Activated CD4-positive, alpha-beta memory T cell treated with anti-CD3 and anti-CD28 coated beads, Interleukin-2, amount 10 ng/mL, durations not matched to agents 7 days and 5 days (primary cell): Measurements from ENCODE around the gene PBLD. TPM values are rescaled to one million over a fixed set of nuclear protein-coding genes. Genes with fewer than 3 reads are reported as not detected.
A peak's percentile ranks its signal among the peaks of the same experiment; 100 is the strongest.

Source experiments
- CTCF ChIA-PET: fragments of 350-600 bp; sonication (Branson Sonifier 250); formaldehyde crosslinking; loops from one replicate; lab custom pipeline; 2021; ENCODE audit warnings: antibody characterized with exemption, inconsistent platforms; lab: Charles Lee
- POLR2A ChIA-PET: fragments of 350-600 bp; sonication (Branson Sonifier 250); formaldehyde crosslinking; loops from one replicate; lab custom pipeline; 2021; ENCODE audit warnings: antibody characterized with exemption; lab: Charles Lee
- DNase-seq: peaks from one replicate; pipeline ENCODE4 v3.0.0-alpha.2; 2020
- H3K27ac Mint-ChIP-seq: one replicate; pipeline ENCODE4 v1.8.0; 2021; ENCODE audit warnings: mild to moderate bottlenecking, mixed read lengths
- H3K27me3 Mint-ChIP-seq: one replicate; pipeline ENCODE4 v1.8.0; 2021; ENCODE audit warnings: mixed read lengths
- H3K36me3 Mint-ChIP-seq: one replicate; pipeline ENCODE4 v1.8.0; 2021; ENCODE audit warnings: low read depth, mixed read lengths
- H3K4me1 Mint-ChIP-seq: one replicate; pipeline ENCODE4 v1.8.0; 2021; ENCODE audit warnings: mixed read lengths
- H3K4me3 Mint-ChIP-seq: one replicate; pipeline ENCODE4 v1.8.0; 2021; ENCODE audit warnings: mild to moderate bottlenecking, mixed read lengths
- H3K9me3 Mint-ChIP-seq: one replicate; pipeline ENCODE4 v1.8.0; 2021; ENCODE audit warnings: mixed read lengths
- total RNA-seq, 2 experiments: library from RNA; stranded (reverse); gene quantifications; one replicate each; pipeline ENCODE4 v1.2.3, GENCODE V29; 2021

The PBLD gene
- total RNA-seq, 2 experiments from 2014 or later, result 1.4 to 2.1 TPM

GRCh38 chr10:68342909-68343516 lies 10.3 kb upstream of the PBLD start:
- ChIA-PET CTCF (no interaction called here), POLR2A (interaction anchor here (2.6 to 3.2 kb wide), 2 partner anchors 11 kb away, joined by 10 to 25 read pairs; partner anchors contain the start of genes HNRNPH3 and PBLD)
- Mint-ChIP-seq H3K36me3 (peaks cover 78% of the 10 kb centered on the region), H3K27ac (no peak overlapping the region), H3K4me3 (no peak overlapping the region), H3K4me1 (peaks cover 22% of the 10 kb centered on the region), H3K27me3 (no peaks in the 10 kb centered on the region), H3K9me3 (no peaks in the 10 kb centered on the region)
- DNase-seq, result no peak

GRCh38 chr10:68340358-68341080 lies 7.8 kb upstream of the PBLD start:
- ChIA-PET CTCF (interaction anchor here (2.6 kb wide), 1 partner anchor 7 kb away, joined by 20 read pairs; no protein-coding TSS in a partner anchor), POLR2A (interaction anchor here (3.2 kb wide), 1 partner anchor 8 kb away, joined by 25 read pairs; the partner anchor contains the start of genes HNRNPH3 and PBLD)
- no peaks in the 10 kb centered on the region for H3K27me3 Mint-ChIP-seq
- no peak overlapping the region for H3K27ac Mint-ChIP-seq
- no peak for DNase-seq
- peaks cover 82% of the 10 kb centered on the region for H3K36me3 Mint-ChIP-seq
- no peak overlapping the region for H3K4me3 Mint-ChIP-seq
- H3K9me3 Mint-ChIP-seq, result no peaks in the 10 kb centered on the region
- H3K4me1 Mint-ChIP-seq, result peaks cover 33% of the 10 kb centered on the region

- peaks cover 83% of the 10 kb centered on the region for H3K36me3 Mint-ChIP-seq
- H3K27me3 Mint-ChIP-seq, result no peaks in the 10 kb centered on the region
- POLR2A ChIA-PET, result no interaction called here
- CTCF ChIA-PET, result interaction anchor here (5.9 kb wide), 1 partner anchor 11 kb away, joined by 34 read pairs; no protein-coding TSS in a partner anchor
- peaks cover 42% of the 10 kb centered on the region for H3K4me1 Mint-ChIP-seq
- no peak for DNase-seq
- peak overlapping the region; percentile 47 for H3K4me3 Mint-ChIP-seq
- no peaks in the 10 kb centered on the region for H3K9me3 Mint-ChIP-seq
- peak overlapping the region; percentile 33 for H3K27ac Mint-ChIP-seq
These were observed 4.1 kb upstream of the PBLD start for GRCh38 chr10:68336754-68337351.

- CTCF ChIA-PET, result interaction anchor here (5.9 kb wide), 1 partner anchor 13 kb away, joined by 34 read pairs; no protein-coding TSS in a partner anchor
- Mint-ChIP-seq H3K27me3 (no peaks in the 10 kb centered on the region), H3K4me3 (peak overlapping the region; percentile 100), H3K36me3 (peaks cover 68% of the 10 kb centered on the region), H3K9me3 (no peaks in the 10 kb centered on the region), H3K27ac (peak overlapping the region; percentile 100), H3K4me1 (peaks cover 52% of the 10 kb centered on the region)
- POLR2A ChIA-PET, result interaction anchor here (0.8 to 5.2 kb wide), 4 partner anchors 10 to 449 kb away, joined by 3 to 55 read pairs (median 9); partner anchors contain the start of genes RUFY2 and SIRT1
- DNase-seq, result no peak
These were observed 2.1 kb upstream of the PBLD start for GRCh38 chr10:68334672-68335467.

GRCh38 chr10:68333440-68334431 lies 1.0 kb upstream of the PBLD start:
- Mint-ChIP-seq H3K27me3 (no peaks in the 10 kb centered on the region), H3K4me1 (peaks cover 55% of the 10 kb centered on the region), H3K36me3 (peaks cover 57% of the 10 kb centered on the region), H3K4me3 (peak overlapping the region; percentile 100), H3K9me3 (no peaks in the 10 kb centered on the region), H3K27ac (peak overlapping the region; percentile 100)
- no peak for DNase-seq
- POLR2A ChIA-PET, result interaction anchor here (0.8 to 5.2 kb wide), 16 partner anchors 8 to 757 kb away, joined by 3 to 55 read pairs (median 8); partner anchors contain the start of genes DNA2, RUFY2 and SIRT1
- CTCF ChIA-PET, result interaction anchor here (0.7 to 5.9 kb wide), 7 partner anchors 14 to 562 kb away, joined by 3 to 34 read pairs (median 3); partner anchors contain the start of gene RUFY2

- ChIA-PET CTCF (interaction anchor here (0.6 to 5.9 kb wide), 7 partner anchors 15 to 478 kb away, joined by 3 to 34 read pairs (median 3); partner anchors contain the start of gene RUFY2), POLR2A (interaction anchor here (1.1 to 5.2 kb wide), 21 partner anchors 8 to 758 kb away, joined by 3 to 55 read pairs (median 8); partner anchors contain the start of genes DNA2, HERC4, RUFY2 and SIRT1)
- H3K4me3 Mint-ChIP-seq, result peak overlapping the region; percentile 100
- H3K27me3 Mint-ChIP-seq, result no peaks in the 10 kb centered on the region
- H3K4me1 Mint-ChIP-seq, result peaks cover 56% of the 10 kb centered on the region
- no peak for DNase-seq
- no peaks in the 10 kb centered on the region for H3K9me3 Mint-ChIP-seq
- peak overlapping the region; percentile 100 for H3K27ac Mint-ChIP-seq
- peaks cover 53% of the 10 kb centered on the region for H3K36me3 Mint-ChIP-seq
These were observed 299 bp upstream of the PBLD start for GRCh38 chr10:68333058-68333395.

GRCh38 chr10:68331455-68332258 lies 1.1 kb downstream of the PBLD start, which contains the start of gene HNRNPH3:
TSS of gene HNRNPH3 (plus strand) at chr10:68332064. CDS start at chr10:68337222, 5,158 bp downstream.
- H3K4me1 Mint-ChIP-seq, result peaks cover 45% of the 10 kb centered on the region
- H3K27ac Mint-ChIP-seq, result peak within 1 kb of the TSS; percentile 100
- peaks cover 40% of the 10 kb centered on the region for H3K36me3 Mint-ChIP-seq
- peak within 1 kb of the TSS; percentile 100 for H3K4me3 Mint-ChIP-seq
- H3K27me3 Mint-ChIP-seq, result no peaks in the 10 kb centered on the region
- ChIA-PET POLR2A (interaction anchor here (0.8 to 5.2 kb wide), 31 partner anchors 10 to 720 kb away, joined by 3 to 55 read pairs (median 6); partner anchors contain the start of genes CCAR1, DDX21, DNA2 and HERC4), CTCF (interaction anchor here (0.6 to 5.9 kb wide), 5 partner anchors 16 to 219 kb away, joined by 3 to 34 read pairs (median 3); no protein-coding TSS in a partner anchor)
- DNase-seq, result peak; percentile 99
- H3K9me3 Mint-ChIP-seq, result no peaks in the 10 kb centered on the region

- peaks cover 35% of the 10 kb centered on the region for H3K36me3 Mint-ChIP-seq
These were observed 1.8 kb downstream of the PBLD start for GRCh38 chr10:68330852-68331454.

GRCh38 chr10:68329506-68329861 lies 3.2 kb downstream of the PBLD start:
- Mint-ChIP-seq H3K27me3 (no peaks in the 10 kb centered on the region), H3K4me3 (no peak overlapping the region), H3K36me3 (peaks cover 26% of the 10 kb centered on the region), H3K9me3 (no peaks in the 10 kb centered on the region), H3K27ac (no peak overlapping the region), H3K4me1 (peaks cover 27% of the 10 kb centered on the region)
- ChIA-PET POLR2A (interaction anchor here (1.4 to 5.2 kb wide), 2 partner anchors 8 to 444 kb away, joined by 6 to 27 read pairs; no protein-coding TSS in a partner anchor), CTCF (interaction anchor here (1.0 kb wide), 1 partner anchor 19 kb away, joined by 4 read pairs; no protein-coding TSS in a partner anchor)
- DNase-seq, result no peak

More at GRCh38 chr10:68330852-68331454, 1.8 kb downstream of the PBLD start:
- ChIA-PET POLR2A (interaction anchor here (0.8 to 5.2 kb wide), 25 partner anchors 9 to 719 kb away, joined by 3 to 27 read pairs (median 6); partner anchors contain the start of genes CCAR1, DDX21, DNA2 and HERC4), CTCF (interaction anchor here (1.1 to 5.9 kb wide), 2 partner anchors 13 to 17 kb away, joined by 3 to 34 read pairs; no protein-coding TSS in a partner anchor)
- peak; percentile 17 for DNase-seq
- Mint-ChIP-seq H3K9me3 (no peaks in the 10 kb centered on the region), H3K27ac (peak overlapping the region; percentile 100), H3K4me1 (peaks cover 37% of the 10 kb centered on the region), H3K4me3 (peak overlapping the region; percentile 100), H3K27me3 (no peaks in the 10 kb centered on the region)
